Muscle layer of duodenum (tissue), 2 donors: ENCODE results near the gene DVL1.
A peak's percentile ranks its signal among the peaks of the same experiment; 100 is the strongest.

Experiments used
- H3K27ac ChIP-seq: one replicate; pipeline ENCODE4 v1.7.0; 2013; ENCODE audit warnings: mild to moderate bottlenecking, low read length
- H3K27me3 ChIP-seq: one replicate; pipeline ENCODE4 v1.7.0; 2013; ENCODE audit warnings: low read depth, mild to moderate bottlenecking, control low read depth, low read length
- H3K36me3 ChIP-seq, 2 donors: one replicate each; pipeline ENCODE4 v1.7.0; 2013; ENCODE audit warnings: low read length in 2 of 2, control low read depth in 1 of 2, mild to moderate bottlenecking in 1 of 2; ENCODE audit not compliant: insufficient read depth in 2 of 2, control insufficient read depth in 1 of 2
- H3K4me1 ChIP-seq, 2 donors: one replicate each; pipeline ENCODE4 v1.7.0; 2013; ENCODE audit warnings: low read length in 2 of 2, mild to moderate bottlenecking in 2 of 2, control low read depth in 1 of 2, moderate library complexity in 1 of 2; ENCODE audit not compliant: insufficient read depth in 2 of 2, control insufficient read depth in 1 of 2
- H3K4me3 ChIP-seq, 2 donors: one replicate each; pipeline ENCODE4 v1.7.0; 2013; ENCODE audit warnings: low read length in 2 of 2, low read depth in 1 of 2, mild to moderate bottlenecking in 1 of 2
- H3K9me3 ChIP-seq, 2 donors: one replicate each; pipeline ENCODE4 v1.7.0; 2013; ENCODE audit warnings: low read length in 2 of 2, control low read depth in 1 of 2, mild to moderate bottlenecking in 1 of 2; ENCODE audit not compliant: control insufficient read depth in 1 of 2
- donor health status: healthy.

DVL1 gene

DNA sequence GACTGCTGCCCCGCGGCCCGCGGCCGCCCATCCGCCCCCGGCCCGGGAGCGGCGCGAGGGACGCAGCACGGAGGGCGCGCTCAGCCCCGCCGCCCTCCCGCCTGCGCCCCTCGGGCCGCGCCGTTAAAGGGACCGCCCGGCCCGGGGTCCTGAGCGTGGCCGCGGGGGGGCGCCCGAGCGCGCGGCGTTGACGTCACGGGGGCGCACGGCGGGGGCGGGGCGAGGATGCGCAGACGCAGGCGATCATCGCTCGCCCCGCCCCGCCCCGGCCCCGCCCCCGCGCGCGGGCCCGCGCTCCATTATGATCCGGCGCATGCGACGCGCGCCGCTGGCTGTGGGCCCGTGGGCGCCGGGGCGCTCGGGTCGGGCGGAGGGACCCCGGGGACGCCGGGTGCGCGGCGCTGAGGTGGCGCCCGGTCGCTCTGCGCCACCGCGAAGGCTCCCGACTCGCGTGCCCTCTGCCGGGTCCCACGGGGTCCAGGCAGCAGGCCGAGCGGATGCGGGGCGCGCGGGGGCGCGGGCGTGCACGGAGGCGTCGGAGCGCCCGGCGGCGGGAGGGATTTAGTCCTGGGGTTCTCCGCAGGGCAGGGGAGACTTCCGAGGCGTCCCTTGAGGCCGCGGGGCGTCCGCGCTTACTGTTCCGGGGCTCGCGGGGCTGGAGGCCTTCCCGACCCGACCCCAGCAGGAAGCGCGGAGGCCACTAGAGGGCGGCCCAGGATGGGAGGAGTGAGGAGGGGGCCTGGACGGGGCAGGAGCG lies at the start of gene DVL1:
TSS of gene DVL1 (minus strand) at position 163 of the 757 bp plus-strand sequence. CDS start 353 bp downstream, outside the sequence.
- Histone ChIP-seq H3K36me3 (peaks cover 0 to 8% of the 10 kb centered on the region in 2 donors), H3K4me3 (peak within 1 kb of the TSS; percentile 61 to 73), H3K4me1 (peaks cover 9 to 72% of the 10 kb centered on the region in 2 donors), H3K27me3 (peaks cover 7% of the 10 kb centered on the region), H3K9me3 (no peaks in the 10 kb centered on the region), H3K27ac (peak within 1 kb of the TSS; percentile 51)

- Histone ChIP-seq H3K4me1 (peaks cover 18 to 34% of the 10 kb centered on the region in 2 donors), H3K4me3 (peak overlapping the region; percentile 82), H3K27me3 (no peaks in the 10 kb centered on the region), H3K9me3 (no peaks in the 10 kb centered on the region), H3K27ac (peak overlapping the region; percentile 25), H3K36me3 (peaks cover 36 to 64% of the 10 kb centered on the region in 2 donors)
These were observed 49.5 kb upstream of the DVL1 start for GRCh38 chr1:1398677-1399186.

GRCh38 chr1:1397839-1398523 lies 48.8 kb upstream of the DVL1 start:
- no peaks in the 10 kb centered on the region for H3K27me3 ChIP-seq
- no peaks in the 10 kb centered on the region for H3K9me3 ChIP-seq
- H3K4me1 ChIP-seq: peaks cover 18 to 34% of the 10 kb centered on the region in 2 donors
- H3K27ac ChIP-seq: peak overlapping the region; percentile 25
- peak overlapping the region; percentile 82 for H3K4me3 ChIP-seq
- H3K36me3 ChIP-seq: peaks cover 37 to 64% of the 10 kb centered on the region in 2 donors

DNA sequence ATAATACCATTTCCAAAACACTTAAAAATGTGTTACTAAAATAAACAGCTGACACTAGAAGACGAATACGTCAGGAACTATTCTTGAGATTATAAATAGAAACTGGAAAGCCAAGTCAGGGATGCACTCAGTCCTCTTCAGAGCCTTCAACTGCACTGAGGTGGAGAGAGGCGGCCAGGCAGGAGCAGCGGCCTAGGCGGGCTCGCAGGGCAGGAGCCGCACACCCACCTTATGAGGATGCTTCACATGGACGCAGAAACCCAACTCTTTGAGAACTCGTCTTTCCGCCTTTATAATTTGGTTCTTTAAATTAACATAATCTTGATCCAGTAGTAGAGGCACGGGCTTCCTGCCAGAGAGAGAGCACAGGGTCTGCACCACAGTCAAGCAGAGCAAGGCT lies 45.9 kb upstream of the DVL1 start:
- Histone ChIP-seq H3K4me1 (peaks cover 11 to 24% of the 10 kb centered on the region in 2 donors), H3K4me3 (no peak overlapping the region), H3K27ac (no peak overlapping the region), H3K36me3 (peaks cover 52 to 65% of the 10 kb centered on the region in 2 donors), H3K9me3 (no peaks in the 10 kb centered on the region), H3K27me3 (no peaks in the 10 kb centered on the region)

DNA sequence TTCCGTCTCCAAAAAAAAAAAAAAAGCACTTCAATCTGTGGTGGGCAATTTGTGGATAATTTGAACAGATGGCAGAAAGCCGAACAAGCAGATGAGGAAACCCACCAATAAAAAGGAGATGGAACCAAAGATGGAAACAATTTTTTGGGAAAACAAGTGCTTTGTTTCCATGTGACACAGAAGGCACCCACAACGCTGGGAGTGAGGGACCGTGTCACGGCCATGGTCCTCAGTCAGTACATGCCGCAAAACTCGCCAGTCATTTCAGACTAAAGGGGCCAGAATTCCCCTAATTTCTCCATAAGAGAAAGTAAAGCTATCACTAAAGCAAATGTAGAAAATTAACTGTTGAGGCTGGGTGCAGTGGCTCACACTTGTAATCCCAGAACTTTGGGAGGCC lies 44.9 kb upstream of the DVL1 start:
- Histone ChIP-seq H3K9me3 (no peaks in the 10 kb centered on the region), H3K4me1 (peaks cover 8 to 21% of the 10 kb centered on the region in 2 donors), H3K27ac (no peak overlapping the region), H3K27me3 (no peaks in the 10 kb centered on the region), H3K36me3 (peaks cover 60 to 75% of the 10 kb centered on the region in 2 donors), H3K4me3 (no peak overlapping the region)

DNA sequence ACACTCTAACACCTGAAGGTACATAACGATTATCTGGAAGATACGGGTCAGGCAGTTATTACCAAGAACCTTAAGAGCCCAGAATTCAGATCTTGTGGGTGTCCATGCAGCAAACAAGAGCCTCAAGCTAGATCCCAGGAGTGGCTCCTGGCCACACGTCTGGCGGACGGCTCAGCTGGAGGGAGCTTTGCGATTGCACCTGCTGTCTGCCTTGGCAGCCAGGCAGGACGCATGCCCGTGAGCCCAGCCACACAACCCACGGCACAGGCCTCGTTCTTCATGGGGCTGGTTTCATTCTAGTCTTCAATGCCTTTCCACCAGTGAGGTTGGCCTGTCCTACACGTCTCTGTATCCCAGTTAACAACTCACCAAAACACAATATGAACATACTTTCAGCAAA lies 44.2 kb upstream of the DVL1 start:
- no peaks in the 10 kb centered on the region for H3K27me3 ChIP-seq
- peaks cover 8 to 19% of the 10 kb centered on the region in 2 donors for H3K4me1 ChIP-seq
- no peak overlapping the region for H3K4me3 ChIP-seq
- no peak overlapping the region for H3K27ac ChIP-seq
- no peaks in the 10 kb centered on the region for H3K9me3 ChIP-seq
- peaks cover 60 to 80% of the 10 kb centered on the region in 2 donors for H3K36me3 ChIP-seq

DNA sequence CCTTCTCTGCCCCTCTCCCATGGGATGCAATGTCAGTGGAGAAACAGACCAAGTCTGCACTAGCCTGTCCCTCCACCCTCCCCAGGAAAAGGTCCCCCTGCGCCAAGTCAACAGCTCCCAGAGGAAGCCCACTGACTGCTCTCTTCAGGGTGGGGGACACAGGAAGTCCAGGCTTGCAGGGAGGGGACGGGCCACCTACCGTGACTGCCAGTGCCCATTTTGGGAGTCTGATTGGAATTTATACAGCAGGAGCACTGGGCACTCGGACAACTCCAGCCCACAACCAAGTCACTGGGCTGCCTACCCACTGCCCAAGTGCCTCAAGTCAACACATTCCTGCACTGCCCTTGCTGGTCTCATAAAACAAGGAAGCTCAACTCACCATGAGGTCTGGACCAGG lies 43.8 kb upstream of the DVL1 start:
- H3K27ac ChIP-seq: no peak overlapping the region
- no peaks in the 10 kb centered on the region for H3K27me3 ChIP-seq
- peaks cover 61 to 82% of the 10 kb centered on the region in 2 donors for H3K36me3 ChIP-seq
- H3K9me3 ChIP-seq: no peaks in the 10 kb centered on the region
- no peak overlapping the region for H3K4me3 ChIP-seq
- H3K4me1 ChIP-seq: peaks cover 4 to 15% of the 10 kb centered on the region in 2 donors

DNA sequence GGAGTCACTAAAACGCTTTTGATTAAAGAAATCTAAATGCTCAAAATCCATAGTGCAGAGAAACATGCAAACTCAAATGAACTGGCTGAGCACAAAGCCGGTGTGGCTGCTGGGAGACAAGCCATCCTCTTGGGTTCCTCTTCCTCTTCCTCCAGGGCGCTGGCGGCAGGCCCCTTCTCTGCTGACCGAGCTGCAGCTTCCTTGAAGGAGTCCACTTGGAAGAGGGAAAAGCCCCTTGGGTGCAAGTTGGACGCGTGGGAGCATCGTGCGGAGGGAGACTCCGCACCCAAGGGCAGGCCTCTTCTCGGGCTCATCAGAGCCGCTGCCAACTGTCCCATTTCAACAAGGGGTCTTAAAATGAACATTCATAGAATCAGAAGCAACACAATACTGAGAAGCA lies 42.0 kb upstream of the DVL1 start:
- Histone ChIP-seq H3K9me3 (no peaks in the 10 kb centered on the region), H3K27ac (no peak overlapping the region), H3K27me3 (no peaks in the 10 kb centered on the region), H3K4me1 (peaks cover 0 to 6% of the 10 kb centered on the region in 2 donors), H3K36me3 (peaks cover 72 to 87% of the 10 kb centered on the region in 2 donors), H3K4me3 (no peak overlapping the region)

DNA sequence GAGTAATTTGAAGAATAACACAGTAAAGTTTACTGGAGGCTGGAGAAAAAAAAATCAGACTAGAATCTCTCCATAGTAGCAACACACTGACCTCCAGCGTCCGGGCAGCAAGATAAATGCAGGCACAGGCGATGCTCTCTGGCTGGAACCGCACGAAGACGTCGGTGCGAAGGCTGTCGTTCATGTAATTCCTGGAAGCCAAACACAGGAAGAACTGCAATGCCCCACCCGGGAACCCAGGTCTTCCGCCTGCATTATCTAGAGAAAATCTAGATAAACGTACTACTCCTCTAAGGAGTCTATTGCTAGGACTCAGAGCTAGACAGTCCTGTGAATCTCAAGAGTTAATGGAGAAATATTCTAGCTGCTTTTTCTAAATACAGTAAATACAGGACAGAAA lies 41.5 kb upstream of the DVL1 start:
- no peak overlapping the region for H3K4me3 ChIP-seq
- no peaks in the 10 kb centered on the region for H3K27me3 ChIP-seq
- peaks cover 0 to 6% of the 10 kb centered on the region in 2 donors for H3K4me1 ChIP-seq
- no peaks in the 10 kb centered on the region for H3K9me3 ChIP-seq
- H3K27ac ChIP-seq: no peak overlapping the region
- peaks cover 76 to 90% of the 10 kb centered on the region in 2 donors for H3K36me3 ChIP-seq

GRCh38 chr1:1388078-1388472 lies 38.9 kb upstream of the DVL1 start:
- Histone ChIP-seq H3K9me3 (no peaks in the 10 kb centered on the region), H3K27ac (no peak overlapping the region), H3K4me3 (no peak overlapping the region), H3K4me1 (no peaks in the 10 kb centered on the region), H3K36me3 (peaks cover 59 to 71% of the 10 kb centered on the region in 2 donors), H3K27me3 (no peaks in the 10 kb centered on the region)
